ENCODE measurements around the gene KASH5. TPM values are rescaled to one million over a fixed set of nuclear protein-coding genes. Genes with fewer than 3 reads are reported as not detected.

Gene KASH5
- total and polyA plus RNA-seq, 2 of the 8 experiments (the other 6 are each of a cell fraction or from before 2014, with no cell fraction given), result 0.05 to 0.19 TPM

GRCh38 chr19:49347835-49348234 lies 40.2 kb upstream of the KASH5 start (continued):
- TF ChIP-seq SIN3A (conservative IDR thresholded peaks at IDR 0.05 in 1 of 2, IDR thresholded peaks at IDR 0.05 in 1 of 2; ENCODE audit: low read depth in 1 of 2, low read length in 2 of 2) (no peak), BACH1 (IDR thresholded peaks at IDR 0.05; ENCODE audit: low read length) (no peak), TAF1 (IDR thresholded peaks at IDR 0.05; ENCODE audit: low read depth, low read length) (no peak), ASH2L (IDR thresholded peaks at IDR 0.05; ENCODE audit: low read length) (no peak), SP2 (IDR thresholded peaks at IDR 0.05; ENCODE audit: low read length) (no peak), ATF3 (IDR thresholded peaks at IDR 0.05; ENCODE audit: insufficient read depth, low read depth, low read length) (peak; percentile 61; the same call in 1 of the 2 replicates), EP300 (IDR thresholded peaks at IDR 0.05; ENCODE audit: borderline replicate concordance in 1 of 2, low read depth in 2 of 2, low read length in 2 of 2) (no peak), POLR2A (IDR thresholded peaks at IDR 0.05; ENCODE audit: control extremely low read depth in 1 of 2, low read depth in 2 of 2, low read length in 2 of 2) (no peak), KDM5A (IDR thresholded peaks at IDR 0.05; ENCODE audit: low read length) (no peak), HDAC6 (IDR thresholded peaks at IDR 0.05; ENCODE audit: low read depth, low read length) (no peak), SRF (IDR thresholded peaks at IDR 0.05; ENCODE audit: low read depth, low read length) (no peak), EZH2 (IDR thresholded peaks at IDR 0.05; ENCODE audit: low read depth, low read length, severe bottlenecking) (no peak), TAF7 (optimal IDR thresholded peaks at IDR 0.05; ENCODE audit: borderline replicate concordance, low read depth, low read length) (no peak), TEAD4 (IDR thresholded peaks at IDR 0.05; ENCODE audit: low read depth, low read length) (no peak), JUN (IDR thresholded peaks at IDR 0.05; ENCODE audit: low read depth, low read length) (no peak), SUZ12 (IDR thresholded peaks at IDR 0.05; ENCODE audit: low read length) (no peak), RBBP5 (IDR thresholded peaks at IDR 0.05; ENCODE audit: borderline replicate concordance, low read depth, low read length) (no peak), RAD21 (IDR thresholded peaks at IDR 0.05 in 1 of 2, conservative IDR thresholded peaks at IDR 0.05 in 1 of 2; ENCODE audit: low read depth in 2 of 2, low read length in 2 of 2) (peak in 1 of 2 experiments; percentile 38; a peak in 2 of 4 replicates)
